Fibroblast of lung (primary cell): ENCODE data around the gene NMT1. TPM values are rescaled to one million over a fixed set of nuclear protein-coding genes. Genes with fewer than 3 reads are reported as not detected.

Experiments used
- DNase-seq, 2 donors: peaks; one replicate each; pipeline versions ENCODE4 v3.0.0 to v3.0.0-alpha.2; 2010; ENCODE audit warnings: low read depth in 2 of 2
- H2AFZ ChIP-seq: 2 replicates; pipeline ENCODE4 v1.5.1; 2012; ENCODE audit warnings: low read length, control low read depth, inconsistent platforms
- H3K27ac ChIP-seq: 2 replicates; pipeline ENCODE4 v1.5.1; 2011; ENCODE audit warnings: low read length, control low read depth; ENCODE audit not compliant: insufficient read depth
- H3K27me3 ChIP-seq: 2 replicates; pipeline ENCODE4 v1.5.1; 2011; ENCODE audit warnings: mild to moderate bottlenecking, low read length; ENCODE audit not compliant: control insufficient read depth, insufficient read depth
- H3K36me3 ChIP-seq: 2 replicates; pipeline ENCODE4 v1.5.1; 2011; ENCODE audit warnings: low read length; ENCODE audit not compliant: control insufficient read depth, insufficient read depth
- H3K4me1 ChIP-seq: 2 replicates; pipeline ENCODE4 v1.5.1; 2011; ENCODE audit warnings: low read length; ENCODE audit not compliant: control insufficient read depth, insufficient read depth; ENCODE audit errors: extremely low read depth
- H3K4me2 ChIP-seq: 2 replicates; pipeline ENCODE4 v1.5.1; 2011; ENCODE audit warnings: low read length, control low read depth; ENCODE audit not compliant: insufficient read depth; ENCODE audit errors: extremely low read depth
- H3K4me3 ChIP-seq, 4 experiments: fragments of 200-600 bp in 1 of 4; sonication (generic) in 1 of 4; replicated peaks in 1 of 4; 2 replicates each; pipeline ENCODE4 v1.5.1; 2011 to 2016; ENCODE audit warnings: low read length in 4 of 4, low read depth in 3 of 4, mild to moderate bottlenecking in 3 of 4, control low read depth in 2 of 4, inconsistent platforms in 1 of 4, mixed read lengths in 1 of 4; ENCODE audit not compliant: insufficient read depth in 1 of 4; ENCODE audit errors: control extremely low read depth in 1 of 4
- H3K79me2 ChIP-seq: 2 replicates; pipeline ENCODE4 v1.5.1; 2012; ENCODE audit warnings: mild to moderate bottlenecking, low read length, inconsistent platforms; ENCODE audit not compliant: control insufficient read depth, insufficient read depth
- H3K9ac ChIP-seq: 2 replicates; pipeline ENCODE4 v1.5.1; 2011; ENCODE audit warnings: mild to moderate bottlenecking, low read length, control low read depth; ENCODE audit not compliant: insufficient read depth
- H3K9me3 ChIP-seq: 2 replicates; pipeline ENCODE4 v1.5.1; 2012; ENCODE audit warnings: low read depth, low read length; ENCODE audit not compliant: control insufficient read depth, insufficient read depth
- H4K20me1 ChIP-seq: 2 replicates; pipeline ENCODE4 v1.5.1; 2011; ENCODE audit warnings: low read length; ENCODE audit not compliant: control insufficient read depth, insufficient read depth; ENCODE audit errors: extremely low read depth
- CTCF ChIP-seq, 2 donors: IDR thresholded peaks in 1 of 2; conservative IDR thresholded peaks in 1 of 2; 1 replicate in 1 of 2; 2 replicates in 1 of 2; pipeline ENCODE4 v1.5.1; 2011 to 2012; ENCODE audit warnings: low read length in 2 of 2, control low read depth in 1 of 2, inconsistent platforms in 1 of 2, low read depth in 1 of 2, mild to moderate bottlenecking in 1 of 2
- EZH2 ChIP-seq: IDR thresholded peaks from 2 replicates; pipeline ENCODE4 v1.5.1; 2012; ENCODE audit warnings: low read length, control low read depth, mild to moderate bottlenecking; ENCODE audit errors: missing control alignments
- polyA plus RNA-seq, 2 donors: library from polyadenylated mRNA; depleted of rRNA in 1 of 2; stranded (reverse) in 1 of 2; unstranded in 1 of 2; fragments of >200 nt; gene quantifications; 2 replicates each; pipeline ENCODE4 v1.2.1, GENCODE V29; 2011 to 2012; ENCODE audit warnings: missing spikeins in 1 of 2
- total RNA-seq: library from RNA; depleted of rRNA; stranded (reverse); fragments of >200 nt; gene quantifications from 2 replicates; pipeline ENCODE4 v1.2.1, GENCODE V29; 2014

The NMT1 gene
- total and polyA plus RNA-seq, 2 donors (not counting 1 experiment from before 2014, with no cell fraction given) = 46.2 to 124 TPM

GRCh38 chr17:45106096-45106495 is 45.0 kb downstream of the NMT1 start:
- H3K9ac ChIP-seq = no peak overlapping the region

GRCh38 chr17:45106582-45106981 is 45.5 kb downstream of the NMT1 start:
- DNase-seq = no peak
- no peaks in the 10 kb centered on the region for H4K20me1 ChIP-seq

More at GRCh38 chr17:45106096-45106495, 45.0 kb downstream of the NMT1 start:
- no peak overlapping the region for H2AFZ ChIP-seq
- no peaks in the 10 kb centered on the region for H3K27me3 ChIP-seq
- H3K4me2 ChIP-seq = no peak overlapping the region
- H3K4me3 ChIP-seq = no peak overlapping the region
- no peak overlapping the region for H3K27ac ChIP-seq
- no peaks in the 10 kb centered on the region for H3K4me1 ChIP-seq
- peaks cover 42% of the 10 kb centered on the region for H3K36me3 ChIP-seq
- no peaks in the 10 kb centered on the region for H3K9me3 ChIP-seq
- DNase-seq = no peak
- H4K20me1 ChIP-seq = no peaks in the 10 kb centered on the region
- TF ChIP-seq CTCF (conservative IDR thresholded peaks at IDR 0.05 in 1 of 2, IDR thresholded peaks at IDR 0.05 in 1 of 2; ENCODE audit: low read depth in 1 of 2, low read length in 2 of 2) = no peak
- no peak for TF ChIP-seq EZH2
- no peaks in the 10 kb centered on the region for H3K79me2 ChIP-seq

GRCh38 chr17:45107293-45108010 is 46.3 kb downstream of the NMT1 start:
- no peaks in the 10 kb centered on the region for H3K4me1 ChIP-seq
- H3K9me3 ChIP-seq = no peaks in the 10 kb centered on the region
- no peak for DNase-seq
- H3K79me2 ChIP-seq = no peaks in the 10 kb centered on the region
- no peak overlapping the region for H3K27ac ChIP-seq
- H3K27me3 ChIP-seq = no peaks in the 10 kb centered on the region
- H3K36me3 ChIP-seq = peaks cover 41% of the 10 kb centered on the region
- TF ChIP-seq EZH2 (no peak), CTCF (conservative IDR thresholded peaks at IDR 0.05 in 1 of 2, IDR thresholded peaks at IDR 0.05 in 1 of 2; ENCODE audit: low read depth in 1 of 2, low read length in 2 of 2) (no peak)
- H4K20me1 ChIP-seq = no peaks in the 10 kb centered on the region
- no peak overlapping the region for H3K4me3 ChIP-seq
- H2AFZ ChIP-seq = no peak overlapping the region
- no peak overlapping the region for H3K9ac ChIP-seq
- H3K4me2 ChIP-seq = no peak overlapping the region

More at GRCh38 chr17:45106582-45106981, 45.5 kb downstream of the NMT1 start:
- H3K4me1 ChIP-seq = no peaks in the 10 kb centered on the region
- no peak overlapping the region for H3K4me2 ChIP-seq
- H3K9me3 ChIP-seq = no peaks in the 10 kb centered on the region
- no peaks in the 10 kb centered on the region for H3K27me3 ChIP-seq
- no peak overlapping the region for H2AFZ ChIP-seq
- peaks cover 41% of the 10 kb centered on the region for H3K36me3 ChIP-seq
- H3K27ac ChIP-seq = no peak overlapping the region
- no peaks in the 10 kb centered on the region for H3K79me2 ChIP-seq
- no peak for TF ChIP-seq CTCF (conservative IDR thresholded peaks at IDR 0.05 in 1 of 2, IDR thresholded peaks at IDR 0.05 in 1 of 2; ENCODE audit: low read depth in 1 of 2, low read length in 2 of 2)
- no peak for TF ChIP-seq EZH2
- H3K4me3 ChIP-seq = no peak overlapping the region
- no peak overlapping the region for H3K9ac ChIP-seq
